H1 (cell line): ENCODE data around the gene ATXN2. TPM values are rescaled to one million over a fixed set of nuclear protein-coding genes. Genes with fewer than 3 reads are reported as not detected.

Source experiments
- CTCF ChIA-PET: fragments of 300-600 bp; sonication (Branson Sonifier 250); formaldehyde crosslinking; loops from one replicate; lab custom pipeline; 2021; ENCODE audit not compliant: partially characterized antibody; lab: Charles Lee
- POLR2A ChIA-PET: fragments of 300-600 bp; sonication (Branson Sonifier 250); formaldehyde crosslinking; loops from one replicate; lab custom pipeline; 2021; ENCODE audit warnings: inconsistent platforms; ENCODE audit not compliant: partially characterized antibody; lab: Charles Lee
- DNase-seq, 2 experiments: peaks; one replicate each; pipeline versions ENCODE4 v3.0.0 to v3.0.0-alpha.2; 2010 to 2022; ENCODE audit warnings: low spot score in 2 of 2, low read depth in 1 of 2, mixed read lengths in 1 of 2
- FAIRE-seq: peaks from 2 replicates; lab custom pipeline; 2011; peaks lifted over from hg19 to GRCh38; lab: Jason Lieb, UNC
- H2AFZ ChIP-seq: 2 replicates; pipeline ENCODE4 v1.8.1; 2012; ENCODE audit warnings: low read length, inconsistent platforms
- H2AK5ac ChIP-seq: 2 replicates; pipeline ENCODE4 v1.6.1; 2013; ENCODE audit warnings: low read depth, low read length
- H2BK120ac ChIP-seq: replicated peaks from 2 replicates; pipeline ENCODE3; 2013; ENCODE audit warnings: low read depth, low read length, inconsistent platforms
- H2BK12ac ChIP-seq: 2 replicates; pipeline ENCODE4 v1.6.1; 2013; ENCODE audit warnings: low read depth, low read length
- H2BK15ac ChIP-seq: 2 replicates; pipeline ENCODE4 v1.6.1; 2013; ENCODE audit warnings: low read length
- H2BK20ac ChIP-seq: 2 replicates; pipeline ENCODE4 v1.6.1; 2013; ENCODE audit warnings: low read length
- H2BK5ac ChIP-seq: 2 replicates; pipeline ENCODE4 v1.6.1; 2013; ENCODE audit warnings: low read depth, low read length
- H3K14ac ChIP-seq: 2 replicates; pipeline ENCODE4 v1.6.1; 2013; ENCODE audit warnings: inconsistent platforms; ENCODE audit not compliant: insufficient read length
- H3K18ac ChIP-seq: 2 replicates; pipeline ENCODE4 v1.6.1; 2013; ENCODE audit warnings: low read length; ENCODE audit errors: extremely low read depth
- H3K23ac ChIP-seq: 2 replicates; pipeline ENCODE4 v1.6.1; 2013; ENCODE audit warnings: inconsistent platforms; ENCODE audit not compliant: insufficient read length
- H3K23me2 ChIP-seq: 2 replicates; pipeline ENCODE4 v1.6.1; 2013; ENCODE audit warnings: low read depth, low read length
- H3K27ac ChIP-seq: 2 replicates; pipeline ENCODE4 v1.6.1; 2011; ENCODE audit warnings: low read depth, low read length, inconsistent platforms
- H3K27me3 ChIP-seq, 4 experiments: replicated peaks in 1 of 4; 1 replicate in 1 of 4; 2 replicates in 3 of 4; pipeline versions ENCODE4 v1.6.1 to v1.8.1; 2011 to 2013; ENCODE audit warnings: low read length in 3 of 4, mild to moderate bottlenecking in 3 of 4, inconsistent platforms in 2 of 4, mixed read lengths in 2 of 4, moderate library complexity in 1 of 4; ENCODE audit not compliant: control insufficient read depth in 3 of 4, insufficient read depth in 3 of 4; ENCODE audit errors: extremely low read depth in 1 of 4
- H3K36me3 ChIP-seq, 4 experiments: 2 replicates each; pipeline versions ENCODE4 v1.6.1 to v1.8.1; 2011 to 2013; ENCODE audit warnings: mild to moderate bottlenecking in 4 of 4, low read length in 3 of 4, moderate library complexity in 2 of 4, control low read depth in 1 of 4, inconsistent platforms in 1 of 4; ENCODE audit not compliant: insufficient read depth in 4 of 4, control insufficient read depth in 2 of 4
- H3K4ac ChIP-seq: replicated peaks from 2 replicates; pipeline ENCODE3; 2013; ENCODE audit warnings: low read length, low read depth, mixed read lengths, inconsistent platforms; ENCODE audit not compliant: insufficient read length
- H3K4me1 ChIP-seq, 4 experiments: replicated peaks in 1 of 4; 1 replicate in 1 of 4; 2 replicates in 3 of 4; pipeline versions ENCODE4 v1.6.1 to v1.8.1; 2011 to 2013; ENCODE audit warnings: low read length in 3 of 4, inconsistent platforms in 2 of 4, mixed read lengths in 1 of 4; ENCODE audit not compliant: insufficient read depth in 4 of 4, control insufficient read depth in 3 of 4
- H3K4me2 ChIP-seq, 2 experiments: 2 replicates each; pipeline versions ENCODE4 v1.6.1 to v1.8.1; 2011 to 2013; ENCODE audit warnings: low read depth in 2 of 2, low read length in 2 of 2, control low read depth in 1 of 2, inconsistent platforms in 1 of 2, mild to moderate bottlenecking in 1 of 2; ENCODE audit not compliant: insufficient read depth in 1 of 2
- H3K4me3 ChIP-seq, 4 experiments: fragments of 200-600, 300-600 bp in 1 of 4; sonication (generic), shearing (Covaris generic), sonication (Bioruptor Twin) in 1 of 4; 2 replicates each; pipeline versions ENCODE4 v1.5.1 to v1.8.1; 2011 to 2016; ENCODE audit warnings: low read length in 4 of 4, low read depth in 3 of 4, control low read depth in 2 of 4, inconsistent platforms in 2 of 4, mild to moderate bottlenecking in 2 of 4, mixed read lengths in 1 of 4, moderate library complexity in 1 of 4; ENCODE audit not compliant: insufficient read depth in 2 of 4; ENCODE audit errors: extremely low read depth in 1 of 4
- H3K56ac ChIP-seq: replicated peaks from 2 replicates; pipeline ENCODE3; 2013; ENCODE audit warnings: low read depth, mild to moderate bottlenecking, mixed read lengths, low read length, inconsistent platforms; ENCODE audit not compliant: insufficient read length
- H3K79me1 ChIP-seq: 2 replicates; pipeline ENCODE4 v1.6.1; 2013; ENCODE audit warnings: low read depth, low read length, control low read depth
- H3K79me2 ChIP-seq, 2 experiments: 2 replicates each; pipeline versions ENCODE4 v1.6.1 to v1.8.1; 2012 to 2013; ENCODE audit warnings: low read length in 2 of 2, mild to moderate bottlenecking in 2 of 2, inconsistent platforms in 1 of 2; ENCODE audit not compliant: insufficient read depth in 2 of 2, control insufficient read depth in 1 of 2
- H3K9ac ChIP-seq, 4 experiments: replicated peaks in 1 of 4; 1 replicate in 1 of 4; 2 replicates in 3 of 4; pipeline versions ENCODE4 v1.6.1 to v1.8.1; 2011 to 2013; ENCODE audit warnings: low read depth in 3 of 4, low read length in 3 of 4, control low read depth in 2 of 4, mild to moderate bottlenecking in 2 of 4, moderate library complexity in 2 of 4, inconsistent platforms in 1 of 4; ENCODE audit errors: extremely low read depth in 1 of 4
- H3K9me3 ChIP-seq, 2 experiments: 2 replicates each; pipeline versions ENCODE4 v1.6.1 to v1.8.1; 2012 to 2013; ENCODE audit warnings: mild to moderate bottlenecking in 2 of 2, moderate library complexity in 2 of 2, control low read depth in 1 of 2, inconsistent platforms in 1 of 2, low read depth in 1 of 2, low read length in 1 of 2, mixed read lengths in 1 of 2; ENCODE audit not compliant: insufficient read depth in 2 of 2
- H4K20me1 ChIP-seq, 2 experiments: replicated peaks in 1 of 2; 2 replicates each; pipeline versions ENCODE3 to v1.8.1; 2011 to 2013; ENCODE audit warnings: inconsistent platforms in 2 of 2, low read length in 2 of 2, mild to moderate bottlenecking in 1 of 2; ENCODE audit not compliant: insufficient read depth in 2 of 2, control insufficient read depth in 1 of 2
- H4K5ac ChIP-seq: 2 replicates; pipeline ENCODE4 v1.6.1; 2013; ENCODE audit warnings: low read length, low read depth, mixed read lengths, inconsistent platforms; ENCODE audit not compliant: insufficient read length
- H4K8ac ChIP-seq: 2 replicates; pipeline ENCODE4 v1.8.0; 2013; ENCODE audit warnings: mild to moderate bottlenecking, moderate library complexity, low read length, inconsistent platforms; ENCODE audit not compliant: insufficient read depth; ENCODE audit errors: extremely low read depth
- H4K91ac ChIP-seq: replicated peaks from 2 replicates; pipeline ENCODE3; 2013; ENCODE audit warnings: low read length, mixed read lengths, inconsistent platforms; ENCODE audit not compliant: insufficient read length
- CTBP2 ChIP-seq: IDR thresholded peaks from 2 replicates; pipeline ENCODE4 v1.7.0; 2011; ENCODE audit warnings: borderline replicate concordance, mild to moderate bottlenecking, moderate library complexity, mixed read lengths, low read length; ENCODE audit not compliant: insufficient read depth, insufficient read length
- FOSL1 ChIP-seq: IDR thresholded peaks from 2 replicates; pipeline ENCODE4 v1.6.1; 2011; ENCODE audit warnings: mild to moderate bottlenecking, low read depth, low read length, moderate library complexity; ENCODE audit not compliant: insufficient read depth
- KDM1A ChIP-seq: fragments of 200-600, 300-600 bp; sonication (generic); IDR thresholded peaks from 2 replicates; pipeline ENCODE4 v1.7.1; 2016; ENCODE audit warnings: mild to moderate bottlenecking, low read length, borderline replicate concordance
- PHF8 ChIP-seq: fragments of 200-600 bp; sonication (generic); conservative IDR thresholded peaks from 2 replicates; pipeline ENCODE4 v1.7.1; 2012; ENCODE audit warnings: low read depth, mild to moderate bottlenecking, inconsistent platforms, low read length, moderate library complexity
- RXRA ChIP-seq: IDR thresholded peaks from 2 replicates; pipeline ENCODE4 v1.6.1; 2011; ENCODE audit warnings: low read depth, mild to moderate bottlenecking, low read length, moderate library complexity; ENCODE audit not compliant: insufficient read depth
- SIN3A ChIP-seq, 2 experiments: IDR thresholded peaks in 1 of 2; conservative IDR thresholded peaks in 1 of 2; 2 replicates each; pipeline ENCODE4 v1.6.1; 2011 to 2012; ENCODE audit warnings: low read length in 2 of 2, improper control_type of control experiment in 1 of 2, low read depth in 1 of 2, mild to moderate bottlenecking in 1 of 2
- SP2 ChIP-seq: IDR thresholded peaks from 2 replicates; pipeline ENCODE4 v1.6.1; 2012; ENCODE audit warnings: mild to moderate bottlenecking, low read length, inconsistent platforms
- SUZ12 ChIP-seq: fragments of 200-600 bp; sonication (generic); IDR thresholded peaks from 2 replicates; pipeline ENCODE4 v1.6.1; 2012; ENCODE audit warnings: mild to moderate bottlenecking, inconsistent platforms, low read length, moderate library complexity, mixed read lengths
- ZNF274 ChIP-seq: IDR thresholded peaks from 2 replicates; pipeline ENCODE4 v1.7.0; 2012; ENCODE audit warnings: low read length, borderline replicate concordance; ENCODE audit errors: extremely low read depth
- WGBS, 2 experiments: shearing (Covaris generic) in 1 of 2; methylation state at CpG; one replicate each; pipeline versions ENCODE4 v1.1.6 to v1.1.7; 2013 to 2015; ENCODE audit warnings: low lambda C conversion rate in 2 of 2, mixed read lengths in 2 of 2, inconsistent platforms in 1 of 2, low coverage in 1 of 2, missing lambda C conversion rate in 1 of 2; ENCODE audit not compliant: insufficient replicate concordance in 2 of 2, insufficient coverage in 1 of 2, insufficient read length in 1 of 2; ENCODE audit errors: extremely low coverage in 1 of 2, missing lambda C conversion rate in 1 of 2; 5-methylcytosine and 5-hydroxymethylcytosine counted together
- polyA plus RNA-seq, 7 experiments: library from polyadenylated mRNA; depleted of rRNA in 3 of 7; stranded (reverse) in 5 of 7; unstranded in 2 of 7; fragments of >200 nt in 5 of 7; fragments of 200-250 nt in 2 of 7; gene quantifications; 1 replicate in 5 of 7; 2 replicates in 1 of 7; 4 replicates in 1 of 7; pipeline versions ENCODE4 v1.2.1 to v1.2.3, GENCODE V29; 2011 to 2013; ENCODE audit warnings: missing spikeins in 2 of 7, mixed read lengths in 2 of 7
- total RNA-seq: library from RNA; stranded (reverse); fragmentation: NEBNext Ultra II Directional; extraction: Animal tissue kit (Norgen Biotek cat#: 25700); gene quantifications from 2 replicates; pipeline ENCODE4 v1.2.1, GENCODE V29; 2021
- TF ChIP-seq, protein P1 (sequence below), 3 experiments: IDR thresholded peaks; 1 replicate in 2 of 3; 2 replicates in 1 of 3; pipeline versions ENCODE4 v1.5.1 to v1.6.1; 2011; ENCODE audit warnings: low read length in 3 of 3, mild to moderate bottlenecking in 3 of 3, inconsistent platforms in 2 of 3, low read depth in 1 of 3, moderate library complexity in 1 of 3; ENCODE audit not compliant: insufficient read depth in 1 of 3; ENCODE audit errors: control extremely low read depth in 1 of 3

ATXN2 gene
- total and polyA plus RNA-seq, 2 of the 8 experiments (the other 6 are each of a cell fraction or from before 2014, with no cell fraction given), result 46.6 to 80.7 TPM

DNA sequence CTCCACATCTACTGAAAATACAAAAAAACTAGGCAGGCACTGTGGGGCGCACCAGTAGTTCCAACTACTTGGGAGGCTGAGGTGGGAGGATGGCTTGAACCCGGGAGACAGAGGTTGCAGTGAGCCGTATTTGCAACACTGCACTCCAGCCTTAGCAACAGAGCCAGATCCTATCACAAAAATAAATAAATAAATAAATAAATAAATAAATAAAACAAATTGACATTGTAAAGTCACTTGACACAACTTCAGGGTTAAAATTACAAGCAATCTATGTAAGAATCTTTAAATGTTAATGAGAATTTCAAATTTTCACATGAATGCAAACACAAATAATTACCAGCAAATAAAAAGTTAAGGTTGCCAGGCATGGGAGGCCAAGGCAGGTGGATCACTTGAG lies 11.1 kb downstream of the ATXN2 start:
- Histone ChIP-seq H3K27ac (no peak overlapping the region), H3K23ac (no peak overlapping the region)
- TF ChIP-seq SP2 (no peak), KDM1A (no peak), PHF8 (no peak), FOSL1 (no peak), SUZ12 (no peak), SIN3A (conservative IDR thresholded peaks at IDR 0.05 in 1 of 2, IDR thresholded peaks at IDR 0.05 in 1 of 2; ENCODE audit: low read depth in 1 of 2, low read length in 2 of 2) (no peak), ZNF274 (no peak), RXRA (no peak), CTBP2 (no peak)
- TF ChIP-seq, protein P1, sequence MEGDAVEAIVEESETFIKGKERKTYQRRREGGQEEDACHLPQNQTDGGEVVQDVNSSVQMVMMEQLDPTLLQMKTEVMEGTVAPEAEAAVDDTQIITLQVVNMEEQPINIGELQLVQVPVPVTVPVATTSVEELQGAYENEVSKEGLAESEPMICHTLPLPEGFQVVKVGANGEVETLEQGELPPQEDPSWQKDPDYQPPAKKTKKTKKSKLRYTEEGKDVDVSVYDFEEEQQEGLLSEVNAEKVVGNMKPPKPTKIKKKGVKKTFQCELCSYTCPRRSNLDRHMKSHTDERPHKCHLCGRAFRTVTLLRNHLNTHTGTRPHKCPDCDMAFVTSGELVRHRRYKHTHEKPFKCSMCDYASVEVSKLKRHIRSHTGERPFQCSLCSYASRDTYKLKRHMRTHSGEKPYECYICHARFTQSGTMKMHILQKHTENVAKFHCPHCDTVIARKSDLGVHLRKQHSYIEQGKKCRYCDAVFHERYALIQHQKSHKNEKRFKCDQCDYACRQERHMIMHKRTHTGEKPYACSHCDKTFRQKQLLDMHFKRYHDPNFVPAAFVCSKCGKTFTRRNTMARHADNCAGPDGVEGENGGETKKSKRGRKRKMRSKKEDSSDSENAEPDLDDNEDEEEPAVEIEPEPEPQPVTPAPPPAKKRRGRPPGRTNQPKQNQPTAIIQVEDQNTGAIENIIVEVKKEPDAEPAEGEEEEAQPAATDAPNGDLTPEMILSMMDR (IDR thresholded peaks at IDR 0.05; ENCODE audit: control extremely low read depth in 1 of 3, insufficient read depth in 1 of 3, low read depth in 1 of 3, low read length in 3 of 3), result no peak

More for the DNA sequence above, 11.1 kb downstream of the ATXN2 start:
- peaks cover 3 to 4% of the 10 kb centered on the region in 2 experiments for H4K20me1 ChIP-seq
- no peaks in the 10 kb centered on the region for H3K9me3 ChIP-seq
- no peaks in the 10 kb centered on the region for H3K36me3 ChIP-seq
- H3K18ac ChIP-seq, result no peak overlapping the region
- no peak overlapping the region for H3K4me2 ChIP-seq
- H3K27me3 ChIP-seq, result no peaks in the 10 kb centered on the region
- H2BK15ac ChIP-seq, result no peak overlapping the region
- no peaks in the 10 kb centered on the region; the same call in 1 of the 2 replicates for H3K79me1 ChIP-seq
- no peak overlapping the region for H2AK5ac ChIP-seq
- H4K8ac ChIP-seq, result peak overlapping the region; percentile 79
- H3K56ac ChIP-seq, result no peak overlapping the region
- H3K4me3 ChIP-seq, result no peak overlapping the region
- H2BK12ac ChIP-seq, result no peak overlapping the region
- no peak overlapping the region for H4K91ac ChIP-seq
- no peak overlapping the region for H2BK120ac ChIP-seq
- FAIRE-seq (no peak), DNase-seq (no peak)
- no peak overlapping the region for H3K14ac ChIP-seq
- no peak overlapping the region for H3K9ac ChIP-seq
- no peak overlapping the region for H2BK20ac ChIP-seq
- ChIA-PET CTCF (no interaction called here), POLR2A (interaction anchor here (3.1 kb wide), 1 partner anchor 14 kb away, joined by 16 read pairs; no protein-coding TSS in a partner anchor)
- no peak overlapping the region for H2BK5ac ChIP-seq
- H3K4ac ChIP-seq, result no peak overlapping the region
- H3K23me2 ChIP-seq, result no peaks in the 10 kb centered on the region
- peaks cover 15 to 98% of the 10 kb centered on the region in 2 experiments for H3K79me2 ChIP-seq
- no peaks in the 10 kb centered on the region for H3K4me1 ChIP-seq
- H4K5ac ChIP-seq, result no peak overlapping the region
- no peak overlapping the region for H2AFZ ChIP-seq
- WGBS, 2 experiments, result 85% methylated on average over 3 of the region's 3 CpGs; no CpG with 5 or more reads in 1 of the 2 experiments
